ENCODE measurements around the gene TRAPPC3L. TPM values are rescaled to one million over a fixed set of nuclear protein-coding genes. Genes with fewer than 3 reads are reported as not detected.

TRAPPC3L gene
- total and polyA plus RNA-seq, 2 of the 8 experiments (the other 6 are each of a cell fraction or from before 2014, with no cell fraction given): not detected

DNA sequence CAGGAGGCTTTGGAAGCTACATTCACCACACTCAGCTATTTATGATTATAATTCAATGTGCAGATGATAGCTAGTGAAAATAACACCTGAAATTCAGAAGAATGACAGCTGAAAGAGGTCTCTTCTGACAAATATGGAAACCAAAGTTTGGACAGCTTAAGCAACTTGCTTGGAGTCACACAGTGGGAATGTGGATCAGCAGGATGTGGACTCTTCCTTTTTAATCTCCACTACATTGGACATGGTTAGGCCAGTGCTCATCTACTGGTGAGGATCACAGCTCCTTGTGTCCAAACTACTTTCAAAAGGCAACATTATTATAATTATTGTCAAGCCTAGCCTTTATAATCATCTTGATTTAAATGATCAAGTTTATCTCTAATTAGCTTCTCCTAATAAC lies 10.4 kb downstream of the TRAPPC3L start:
- Histone ChIP-seq H3K79me2 (ENCODE audit: control insufficient read depth in 1 of 2, insufficient read depth in 2 of 2, low read length in 2 of 2) (no peaks in the 10 kb centered on the region), H3K27me3 (replicated peaks in 1 of 4; ENCODE audit: control insufficient read depth in 3 of 4, extremely low read depth in 1 of 4, insufficient read depth in 3 of 4, low read length in 3 of 4) (no peaks in the 10 kb centered on the region)
- TF ChIP-seq SIRT6 (IDR thresholded peaks at IDR 0.05; ENCODE audit: low read length) (no peak), SP2 (IDR thresholded peaks at IDR 0.05; ENCODE audit: low read length) (no peak), RBBP5 (IDR thresholded peaks at IDR 0.05; ENCODE audit: borderline replicate concordance, low read depth, low read length) (no peak), TAF7 (optimal IDR thresholded peaks at IDR 0.05; ENCODE audit: borderline replicate concordance, low read depth, low read length) (no peak), TEAD4 (IDR thresholded peaks at IDR 0.05; ENCODE audit: low read depth, low read length) (no peak), SIN3A (conservative IDR thresholded peaks at IDR 0.05 in 1 of 2, IDR thresholded peaks at IDR 0.05 in 1 of 2; ENCODE audit: low read depth in 1 of 2, low read length in 2 of 2) (no peak), KDM4A (IDR thresholded peaks at IDR 0.05; ENCODE audit: low read depth, low read length, severe bottlenecking) (no peak), CBX5 (IDR thresholded peaks at IDR 0.05; ENCODE audit: low read depth, low read length) (no peak), SUZ12 (IDR thresholded peaks at IDR 0.05; ENCODE audit: low read length) (no peak), RXRA (IDR thresholded peaks at IDR 0.05; ENCODE audit: insufficient read depth, low read depth, low read length) (no peak), EGR1 (IDR thresholded peaks at IDR 0.05; ENCODE audit: borderline replicate concordance, low read depth, low read length) (no peak), TCF12 (IDR thresholded peaks at IDR 0.05; ENCODE audit: low read depth, low read length) (no peak), SP1 (IDR thresholded peaks at IDR 0.05; ENCODE audit: low read depth, low read length) (no peak)
- TF ChIP-seq, protein P1, sequence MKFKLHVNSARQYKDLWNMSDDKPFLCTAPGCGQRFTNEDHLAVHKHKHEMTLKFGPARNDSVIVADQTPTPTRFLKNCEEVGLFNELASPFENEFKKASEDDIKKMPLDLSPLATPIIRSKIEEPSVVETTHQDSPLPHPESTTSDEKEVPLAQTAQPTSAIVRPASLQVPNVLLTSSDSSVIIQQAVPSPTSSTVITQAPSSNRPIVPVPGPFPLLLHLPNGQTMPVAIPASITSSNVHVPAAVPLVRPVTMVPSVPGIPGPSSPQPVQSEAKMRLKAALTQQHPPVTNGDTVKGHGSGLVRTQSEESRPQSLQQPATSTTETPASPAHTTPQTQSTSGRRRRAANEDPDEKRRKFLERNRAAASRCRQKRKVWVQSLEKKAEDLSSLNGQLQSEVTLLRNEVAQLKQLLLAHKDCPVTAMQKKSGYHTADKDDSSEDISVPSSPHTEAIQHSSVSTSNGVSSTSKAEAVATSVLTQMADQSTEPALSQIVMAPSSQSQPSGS (IDR thresholded peaks at IDR 0.05; ENCODE audit: low read length): no peak

More for the DNA sequence above, 10.4 kb downstream of the TRAPPC3L start:
- H3K9me3 ChIP-seq (ENCODE audit: insufficient read depth in 2 of 2, low read depth in 1 of 2, low read length in 1 of 2): no peaks in the 10 kb centered on the region
- H2AK5ac ChIP-seq (ENCODE audit: low read depth, low read length): no peak overlapping the region
- peaks cover 0 to 7% (median 4%) of the 10 kb centered on the region in 4 experiments; a peak in 4 of 7 replicates for H3K4me1 ChIP-seq (replicated peaks in 1 of 4; ENCODE audit: control insufficient read depth in 3 of 4, insufficient read depth in 4 of 4, low read length in 3 of 4)
- H3K56ac ChIP-seq (replicated peaks; ENCODE audit: insufficient read length, low read depth, low read length): no peak overlapping the region
- H3K9ac ChIP-seq (replicated peaks in 1 of 4; ENCODE audit: extremely low read depth in 1 of 4, low read depth in 3 of 4, low read length in 3 of 4): no peak overlapping the region
- no peak overlapping the region for H2BK5ac ChIP-seq (ENCODE audit: low read depth, low read length)
- no peak overlapping the region for H3K23ac ChIP-seq (ENCODE audit: insufficient read length)
- H2BK20ac ChIP-seq (ENCODE audit: low read length): no peak overlapping the region
- H2AFZ ChIP-seq (ENCODE audit: low read length): no peak overlapping the region
- H3K4ac ChIP-seq (replicated peaks; ENCODE audit: insufficient read length, low read depth, low read length): no peak overlapping the region
- H4K20me1 ChIP-seq (replicated peaks in 1 of 2; ENCODE audit: control insufficient read depth in 1 of 2, insufficient read depth in 2 of 2, low read length in 2 of 2): no peaks in the 10 kb centered on the region
- no peak overlapping the region for H2BK15ac ChIP-seq (ENCODE audit: low read length)
- H4K8ac ChIP-seq (ENCODE audit: extremely low read depth, insufficient read depth, low read length): no peak overlapping the region
- no peak overlapping the region for H3K4me3 ChIP-seq (ENCODE audit: extremely low read depth in 1 of 4, insufficient read depth in 2 of 4, low read depth in 3 of 4, low read length in 4 of 4)
- H3K14ac ChIP-seq (ENCODE audit: insufficient read length): no peak overlapping the region
- no peaks in the 10 kb centered on the region for H3K23me2 ChIP-seq (ENCODE audit: low read depth, low read length)
- H4K91ac ChIP-seq (replicated peaks; ENCODE audit: insufficient read length, low read length): no peak overlapping the region
- no peak overlapping the region for H2BK12ac ChIP-seq (ENCODE audit: low read depth, low read length)
- DNase-seq (ENCODE audit: low read depth in 1 of 2, low spot score in 2 of 2) (no peak), FAIRE-seq (no peak)
- ChIA-PET POLR2A (ENCODE audit: partially characterized antibody) (interaction anchor here (1.4 kb wide), 1 partner anchor 256 kb away, joined by 4 read pairs; the partner anchor contains the start of gene TSPYL1), CTCF (ENCODE audit: partially characterized antibody) (interaction anchor here (0.6 to 4.5 kb wide), 29 partner anchors 9 to 318 kb away, joined by 3 to 60 read pairs (median 4); partner anchors contain the start of genes CALHM5, RWDD1 and TRAPPC3L)
- H2BK120ac ChIP-seq (replicated peaks; ENCODE audit: low read depth, low read length): no peak overlapping the region
- no peak overlapping the region for H3K18ac ChIP-seq (ENCODE audit: extremely low read depth, low read length)
- H3K4me2 ChIP-seq (ENCODE audit: insufficient read depth in 1 of 2, low read depth in 2 of 2, low read length in 2 of 2): no peak overlapping the region
- H3K36me3 ChIP-seq (ENCODE audit: control insufficient read depth in 2 of 4, insufficient read depth in 4 of 4, low read length in 3 of 4): no peaks in the 10 kb centered on the region
- H3K79me1 ChIP-seq (ENCODE audit: low read depth, low read length): no peaks in the 10 kb centered on the region
- no peak overlapping the region for H3K27ac ChIP-seq (ENCODE audit: low read depth, low read length)
- no peak overlapping the region for H4K5ac ChIP-seq (ENCODE audit: insufficient read length, low read depth, low read length)

Measured in H1 (cell line).